PC-3 (cell line): ENCODE data around the gene RNF11. TPM values are rescaled to one million over a fixed set of nuclear protein-coding genes. Genes with fewer than 3 reads are reported as not detected.
A peak's percentile ranks its signal among the peaks of the same experiment; 100 is the strongest.

Experiments
- ATAC-seq: fragments of 200-7000 bp; cut with Tn5 transposase; 2 replicates; pipeline ENCODE4 v1.9.1; 2020; ENCODE audit warnings: mild to moderate bottlenecking, moderate library complexity
- BruUV-seq: library from RNA; stranded (reverse); fragments of 400-500 nt; replicated peaks from 2 replicates; lab custom pipeline; 2021; lab: Mats Ljungman, UMichigan
- CTCF ChIA-PET: fragments of 300-600 bp; sonication (Branson Sonifier 250); formaldehyde crosslinking; loops from one replicate; lab custom pipeline; 2022; ENCODE audit warnings: antibody characterized with exemption; lab: Charles Lee
- POLR2A ChIA-PET: fragments of 300-600 bp; sonication (Branson Sonifier 250); formaldehyde crosslinking; loops from one replicate; lab custom pipeline; 2022; ENCODE audit warnings: antibody characterized with exemption; ENCODE audit not compliant: unreplicated experiment; lab: Charles Lee
- DNase-seq: peaks from one replicate; pipeline ENCODE4 v3.0.0-alpha.2; 2015
- H2AFZ ChIP-seq: fragments of 300-600 bp; sonication (generic); 2 replicates; pipeline ENCODE4 v1.6.0; 2016; ENCODE audit warnings: antibody characterized with exemption, low read length
- H3F3A ChIP-seq: fragments of 300-600 bp; sonication (generic); one replicate; pipeline ENCODE4 v1.6.0; 2017; ENCODE audit warnings: antibody characterized with exemption, low read length, control low read depth, mild to moderate bottlenecking; ENCODE audit not compliant: unreplicated experiment
- H3K27ac ChIP-seq: fragments of 300-600 bp; sonication (generic); 2 replicates; pipeline ENCODE4 v1.5.1; 2016; ENCODE audit warnings: mild to moderate bottlenecking, low read length
- H3K27me3 ChIP-seq: fragments of 300-600 bp; sonication (generic); 2 replicates; pipeline ENCODE4 v1.6.1; 2016; ENCODE audit warnings: low read length, mixed read lengths
- H3K36me3 ChIP-seq: fragments of 300-600 bp; sonication (generic); 2 replicates; pipeline ENCODE4 v1.6.1; 2016; ENCODE audit warnings: low read depth, mixed run types, low read length, mixed read lengths
- H3K4me1 ChIP-seq: fragments of 300-600 bp; sonication (generic); 2 replicates; pipeline ENCODE4 v1.5.1; 2016; ENCODE audit warnings: low read length; ENCODE audit not compliant: insufficient read depth
- H3K4me2 ChIP-seq: fragments of 300-600 bp; sonication (generic); 2 replicates; pipeline ENCODE4 v1.6.0; 2016; ENCODE audit warnings: low read length
- H3K4me3 ChIP-seq: fragments of 300-600 bp; sonication (generic); 2 replicates; pipeline ENCODE4 v1.5.1; 2016; ENCODE audit warnings: mild to moderate bottlenecking, low read length, mixed read lengths
- H3K79me2 ChIP-seq: fragments of 300-600 bp; sonication (generic); 2 replicates; pipeline ENCODE4 v1.6.1; 2017; ENCODE audit warnings: low read length, mixed read lengths
- H3K9ac ChIP-seq: fragments of 300-600 bp; sonication (generic); 2 replicates; pipeline ENCODE4 v1.6.0; 2016; ENCODE audit warnings: mild to moderate bottlenecking, low read length
- H3K9me2 ChIP-seq: fragments of 300-600 bp; sonication (generic); replicated peaks from 2 replicates; pipeline ENCODE4 v1.6.1; 2016; ENCODE audit warnings: mixed run types, low read length, mixed read lengths
- H3K9me3 ChIP-seq: fragments of 300-600 bp; sonication (generic); 2 replicates; pipeline ENCODE4 v1.6.1; 2016; ENCODE audit warnings: low read length, mixed read lengths
- H4K20me1 ChIP-seq: fragments of 300-600 bp; sonication (generic); 2 replicates; pipeline ENCODE4 v1.6.1; 2016; ENCODE audit warnings: low read length, mixed read lengths
- CTCF ChIP-seq: fragments of 300-600 bp; sonication (generic); conservative IDR thresholded peaks from 2 replicates; pipeline ENCODE4 v1.5.1; 2017; ENCODE audit warnings: antibody characterized with exemption, low read depth, mild to moderate bottlenecking, low read length
- EZH2 ChIP-seq: fragments of 300-600 bp; sonication (generic); IDR thresholded peaks from one replicate; pipeline ENCODE4 v1.6.1; 2017; ENCODE audit warnings: antibody characterized with exemption, mild to moderate bottlenecking, low read length; ENCODE audit not compliant: unreplicated experiment
- EZH2phosphoT487 ChIP-seq: fragments of 300-600 bp; sonication (generic); IDR thresholded peaks from 2 replicates; pipeline ENCODE4 v1.6.1; 2018; ENCODE audit warnings: mild to moderate bottlenecking, antibody characterized with exemption, low read length, borderline replicate concordance
- intact Hi-C: fragments of 100-400 bp; cut with micrococcal nuclease; formaldehyde crosslinking; loops from 2 replicates; pipeline ENCODE4 v1.9.0; 2023
- total RNA-seq: library from RNA; depleted of rRNA; stranded (reverse); fragments of >200 nt; gene quantifications from 2 replicates; pipeline ENCODE4 v1.2.3, GENCODE V29; 2014

Gene RNF11
- total RNA-seq, 1 experiment from 2014 or later, result 169 TPM

- H3K27me3 ChIP-seq, result no peaks in the 10 kb centered on the region
- DNase-seq (peak; percentile 32), ATAC-seq (peak; percentile 25)
- peak; percentile 36; the same call in 1 of the 2 replicates for TF ChIP-seq CTCF
- no peak for TF ChIP-seq EZH2phosphoT487
- H3K4me3 ChIP-seq, result no peak overlapping the region
- H3K27ac ChIP-seq, result peak overlapping the region; percentile 96
- no peaks in the 10 kb centered on the region for H3K9me3 ChIP-seq
- no peaks in the 10 kb centered on the region for H4K20me1 ChIP-seq
- no peaks in the 10 kb centered on the region for H3F3A ChIP-seq
- peaks cover 36% of the 10 kb centered on the region for H3K4me1 ChIP-seq
- H3K36me3 ChIP-seq, result no peaks in the 10 kb centered on the region
- CTCF ChIA-PET, result no interaction called here
- peak overlapping the region; percentile 75 for H3K9ac ChIP-seq
- peak overlapping the region; percentile 63; the same call in 1 of the 2 replicates for H2AFZ ChIP-seq
- no TSS peak for BruUV-seq
- no peaks in the 10 kb centered on the region for H3K9me2 ChIP-seq
- intact Hi-C loops, result no loop called here
- POLR2A ChIA-PET, result interaction anchor here (0.5 kb wide), 1 partner anchor 18 kb away, joined by 7 read pairs; no protein-coding TSS in a partner anchor
- no peaks in the 10 kb centered on the region for H3K79me2 ChIP-seq
- H3K4me2 ChIP-seq, result peak overlapping the region; percentile 77; the same call in 1 of the 2 replicates
Observed at GRCh38 chr1:51313268-51313852, 77.3 kb downstream of the RNF11 start.

GRCh38 chr1:51313961-51314777 is 78.1 kb downstream of the RNF11 start:
- intact Hi-C loops, result no loop called here
- Histone ChIP-seq H4K20me1 (no peaks in the 10 kb centered on the region), H3K27ac (peak overlapping the region; percentile 96), H3K9me2 (no peaks in the 10 kb centered on the region), H3F3A (no peaks in the 10 kb centered on the region), H3K36me3 (no peaks in the 10 kb centered on the region), H3K4me2 (peak overlapping the region; percentile 77), H3K4me3 (peak overlapping the region; percentile 33; the same call in 1 of the 2 replicates), H3K79me2 (no peaks in the 10 kb centered on the region), H3K9me3 (no peaks in the 10 kb centered on the region), H3K9ac (peak overlapping the region; percentile 75), H3K27me3 (no peaks in the 10 kb centered on the region), H3K4me1 (peaks cover 36% of the 10 kb centered on the region), H2AFZ (peak overlapping the region; percentile 63)
- TF ChIP-seq CTCF (no peak), EZH2 (no peak), EZH2phosphoT487 (no peak)
- TSS peak; percentile 39 for BruUV-seq
- DNase-seq, result peak; percentile 91
- POLR2A ChIA-PET, result interaction anchor here (0.5 kb wide), 1 partner anchor 18 kb away, joined by 7 read pairs; no protein-coding TSS in a partner anchor
- CTCF ChIA-PET, result no interaction called here
- peak; percentile 80 for ATAC-seq
